Measurements from ENCODE around the gene LMO7.
A peak's percentile ranks its signal among the peaks of the same experiment; 100 is the strongest.
"Not testable (repeated sequence)": the region's sequence is repeated elsewhere in the genome, so short reads cannot be mapped to it uniquely, and the experiment has no call there.

LMO7 gene

DNA sequence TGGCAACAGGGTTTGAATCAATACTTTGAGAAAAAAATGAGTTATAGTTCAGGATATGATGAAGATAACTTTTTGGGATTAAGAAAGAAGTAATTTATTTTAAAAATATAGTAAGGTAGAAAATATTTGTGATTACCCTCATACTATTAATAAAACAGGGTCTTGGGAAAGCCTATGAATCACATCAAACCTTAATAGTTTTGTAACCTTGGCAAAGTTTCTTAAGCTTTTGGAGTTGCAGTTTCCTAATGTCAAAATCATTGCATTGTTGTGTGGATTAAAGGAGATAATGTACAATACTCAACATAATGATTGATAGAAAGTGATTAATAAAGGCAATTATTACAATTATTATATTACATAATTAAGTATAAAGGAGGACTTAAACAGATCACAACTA, 149.0 kb downstream of the LMO7 start:
- no peak overlapping the region for H3K4me3 ChIP-seq (replicated peaks; ENCODE audit: low read depth, low read length)
- TF ChIP-seq, protein P1, sequence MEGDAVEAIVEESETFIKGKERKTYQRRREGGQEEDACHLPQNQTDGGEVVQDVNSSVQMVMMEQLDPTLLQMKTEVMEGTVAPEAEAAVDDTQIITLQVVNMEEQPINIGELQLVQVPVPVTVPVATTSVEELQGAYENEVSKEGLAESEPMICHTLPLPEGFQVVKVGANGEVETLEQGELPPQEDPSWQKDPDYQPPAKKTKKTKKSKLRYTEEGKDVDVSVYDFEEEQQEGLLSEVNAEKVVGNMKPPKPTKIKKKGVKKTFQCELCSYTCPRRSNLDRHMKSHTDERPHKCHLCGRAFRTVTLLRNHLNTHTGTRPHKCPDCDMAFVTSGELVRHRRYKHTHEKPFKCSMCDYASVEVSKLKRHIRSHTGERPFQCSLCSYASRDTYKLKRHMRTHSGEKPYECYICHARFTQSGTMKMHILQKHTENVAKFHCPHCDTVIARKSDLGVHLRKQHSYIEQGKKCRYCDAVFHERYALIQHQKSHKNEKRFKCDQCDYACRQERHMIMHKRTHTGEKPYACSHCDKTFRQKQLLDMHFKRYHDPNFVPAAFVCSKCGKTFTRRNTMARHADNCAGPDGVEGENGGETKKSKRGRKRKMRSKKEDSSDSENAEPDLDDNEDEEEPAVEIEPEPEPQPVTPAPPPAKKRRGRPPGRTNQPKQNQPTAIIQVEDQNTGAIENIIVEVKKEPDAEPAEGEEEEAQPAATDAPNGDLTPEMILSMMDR (IDR thresholded peaks at IDR 0.05; ENCODE audit: low read length, missing control alignments) = no peak
- peak; percentile 70 for DNase-seq (ENCODE audit: low read depth)

DNA sequence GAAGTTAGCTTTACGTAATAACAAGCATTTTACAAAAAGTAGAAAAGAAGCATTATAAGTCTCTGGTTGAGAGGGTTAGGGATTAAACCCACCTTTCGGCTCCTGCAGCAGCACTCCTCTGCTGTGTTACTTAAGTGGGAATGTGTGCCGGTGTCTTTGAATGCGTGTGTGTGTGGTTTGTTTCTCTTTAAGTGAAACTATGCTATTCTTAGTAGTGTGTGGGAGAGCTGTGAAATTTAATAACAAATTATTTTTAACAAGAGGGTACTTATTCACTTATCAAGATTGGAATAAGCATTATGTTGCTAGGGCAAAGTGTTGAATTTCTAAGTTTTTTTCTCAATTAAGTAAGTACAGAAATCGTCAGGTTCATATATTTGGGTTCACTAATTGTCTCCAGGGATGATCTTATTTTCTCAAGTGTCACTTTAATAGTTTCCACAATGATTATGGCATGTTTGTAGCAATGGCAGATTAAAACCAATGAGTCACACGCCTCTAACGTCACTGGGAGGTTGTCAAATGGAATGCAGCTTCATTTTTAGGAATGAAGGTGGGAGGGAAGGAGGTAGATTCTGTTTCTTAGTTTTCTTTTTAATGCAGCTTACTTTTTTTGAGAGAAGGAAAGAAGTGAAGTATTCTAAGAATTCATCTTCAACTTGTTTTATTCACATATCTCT, 151.3 kb downstream of the LMO7 start:
- TF ChIP-seq, protein P1 (IDR thresholded peaks at IDR 0.05; ENCODE audit: low read length, missing control alignments) = no peak
- DNase-seq (ENCODE audit: low read depth) = peak; percentile 58

DNA sequence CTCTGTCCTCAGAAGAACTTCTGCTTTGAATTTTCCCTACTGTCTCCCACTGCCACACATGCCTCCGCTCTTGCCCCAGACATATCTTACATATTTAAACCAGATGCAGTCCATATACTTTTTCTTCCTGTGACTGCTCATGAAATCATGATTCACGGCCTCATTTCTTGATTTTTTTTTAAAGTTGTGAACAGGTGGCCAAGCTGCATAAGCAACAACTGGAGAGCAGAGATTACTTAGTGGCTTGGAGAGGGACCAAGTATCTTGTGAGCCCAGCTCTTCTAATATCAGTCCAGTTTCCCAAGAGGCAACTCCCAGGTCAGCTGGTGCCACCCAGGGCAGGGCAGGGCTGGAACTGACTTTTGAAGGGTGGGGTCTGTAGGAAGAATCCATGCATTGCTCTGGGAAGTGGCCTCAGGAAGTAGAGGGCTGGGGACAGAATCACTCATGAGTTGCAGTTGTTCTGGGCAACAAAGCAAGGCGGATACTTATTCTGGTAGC, 152.4 kb downstream of the LMO7 start:
- DNase-seq (ENCODE audit: low read depth) = peak; percentile 76
- no peak overlapping the region for H3K4me3 ChIP-seq (replicated peaks; ENCODE audit: low read depth, low read length)
- TF ChIP-seq, protein P1 (IDR thresholded peaks at IDR 0.05; ENCODE audit: low read length, missing control alignments) = no peak

More for the DNA sequence above, 151.3 kb downstream of the LMO7 start:
- H3K4me3 ChIP-seq (replicated peaks; ENCODE audit: low read depth, low read length) = no peak overlapping the region

DNA sequence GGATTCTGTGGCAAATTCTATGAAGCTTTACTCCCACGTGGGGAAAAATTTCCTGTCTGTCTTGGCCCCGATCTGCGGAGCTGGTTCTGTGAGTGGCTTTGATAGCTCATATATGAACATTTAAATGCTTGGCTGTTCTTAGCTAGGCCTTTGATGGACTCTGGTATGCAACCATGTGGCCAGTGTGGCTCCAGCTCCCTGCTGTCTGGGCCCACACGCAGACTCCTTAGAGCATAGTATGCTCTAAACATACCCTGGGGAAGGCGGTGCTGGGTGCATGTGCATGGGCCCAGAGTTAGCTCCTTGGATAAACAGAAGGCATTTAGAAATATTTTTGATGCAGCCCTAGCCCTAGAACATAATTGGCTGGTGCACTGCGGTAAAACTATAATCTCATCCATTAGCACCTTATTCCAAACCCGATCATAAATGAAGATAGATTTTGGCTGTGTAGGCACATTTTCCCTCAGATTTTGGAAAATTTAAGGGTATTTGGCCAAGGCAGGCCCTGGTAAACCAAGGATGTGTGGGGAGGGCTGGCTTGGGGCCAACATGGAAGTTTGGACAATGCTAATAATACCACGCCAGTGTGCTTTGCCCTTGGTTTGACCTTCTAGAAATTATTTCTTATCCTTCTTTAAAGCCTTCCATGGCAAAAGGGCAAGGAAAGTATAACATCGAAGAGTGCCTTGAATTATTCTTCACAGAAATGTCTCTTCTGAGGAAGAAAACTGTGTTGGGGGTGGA, 153.5 kb downstream of the LMO7 start:
- H3K4me3 ChIP-seq (replicated peaks; ENCODE audit: low read depth, low read length) = no peak overlapping the region
- TF ChIP-seq, protein P1 (IDR thresholded peaks at IDR 0.05; ENCODE audit: low read length, missing control alignments) = no peak
- DNase-seq (ENCODE audit: low read depth) = peak; percentile 42

DNA sequence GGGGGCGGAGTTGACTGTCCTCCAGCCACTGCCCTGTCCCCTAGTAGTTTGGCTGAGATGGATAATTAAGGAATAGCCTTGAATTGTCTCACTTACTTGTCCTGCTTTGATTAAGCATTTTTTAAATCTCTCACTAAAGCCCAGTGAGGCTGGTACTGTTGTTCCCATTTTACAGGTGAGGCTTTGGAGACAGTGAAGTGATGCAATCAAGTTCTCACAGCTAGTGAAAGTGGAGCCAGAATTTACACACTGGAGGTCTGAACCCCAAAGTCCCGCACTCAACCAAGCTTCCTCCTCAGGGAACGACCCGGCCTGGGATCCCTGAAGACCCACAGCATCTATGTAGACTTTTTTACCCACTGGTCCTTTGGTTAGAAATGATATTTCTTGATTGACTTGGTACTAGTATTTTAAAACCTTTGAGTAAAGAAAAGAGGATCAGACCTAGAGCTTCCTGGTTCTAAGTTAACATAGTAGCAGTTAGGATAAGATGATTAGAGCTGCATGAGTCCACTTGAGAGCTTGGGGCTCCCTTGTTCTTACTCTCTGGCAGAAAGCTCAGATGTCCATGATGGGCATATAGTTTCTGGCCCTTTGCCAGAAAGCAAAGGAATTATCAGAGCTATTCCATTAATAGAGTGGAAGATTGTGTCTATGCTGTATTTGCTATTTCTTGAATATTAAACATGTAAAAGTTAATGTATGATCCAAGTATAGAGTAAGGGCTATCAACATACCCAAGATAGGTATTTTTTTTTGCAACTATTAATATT, 154.3 kb downstream of the LMO7 start:
- no peak for DNase-seq (ENCODE audit: low read depth)
- TF ChIP-seq, protein P1 (IDR thresholded peaks at IDR 0.05; ENCODE audit: low read length, missing control alignments) = no peak
- H3K4me3 ChIP-seq (replicated peaks; ENCODE audit: low read depth, low read length) = no peak overlapping the region

DNA sequence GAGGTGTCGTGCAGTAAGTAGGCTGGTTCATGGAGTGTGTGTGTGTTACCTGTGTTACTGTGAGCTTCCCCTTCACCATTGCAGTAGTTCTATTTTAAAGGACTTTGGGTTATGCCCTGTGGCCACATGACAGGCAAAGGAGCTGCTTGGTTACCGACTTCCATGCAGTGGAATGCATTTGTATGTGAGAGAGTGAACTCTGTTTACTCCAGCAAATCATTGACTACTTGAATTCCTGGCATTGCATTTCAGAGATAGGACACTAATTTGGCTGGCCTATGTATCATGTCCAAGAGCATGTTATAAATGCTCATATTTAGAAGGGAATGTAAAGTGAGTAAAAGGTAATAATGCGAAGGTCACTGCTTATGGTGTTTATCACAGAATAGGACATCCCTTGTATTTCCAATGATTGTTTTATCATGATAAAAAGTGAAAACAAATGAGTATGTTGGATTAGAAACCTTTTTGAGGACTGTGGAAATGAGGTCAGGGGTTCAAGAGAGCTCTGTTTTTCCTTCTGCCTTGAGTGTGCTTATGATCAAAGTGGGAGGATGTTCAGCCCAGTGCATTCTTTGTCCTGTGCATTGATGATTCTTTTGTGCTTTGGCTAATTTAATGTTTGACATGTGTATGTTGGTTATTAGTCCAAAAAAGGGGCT, 156.5 kb downstream of the LMO7 start:
- no peak overlapping the region for H3K4me3 ChIP-seq (replicated peaks; ENCODE audit: low read depth, low read length)
- TF ChIP-seq, protein P1 (IDR thresholded peaks at IDR 0.05; ENCODE audit: low read length, missing control alignments) = no peak
- peak; percentile 45 for DNase-seq (ENCODE audit: low read depth)

DNA sequence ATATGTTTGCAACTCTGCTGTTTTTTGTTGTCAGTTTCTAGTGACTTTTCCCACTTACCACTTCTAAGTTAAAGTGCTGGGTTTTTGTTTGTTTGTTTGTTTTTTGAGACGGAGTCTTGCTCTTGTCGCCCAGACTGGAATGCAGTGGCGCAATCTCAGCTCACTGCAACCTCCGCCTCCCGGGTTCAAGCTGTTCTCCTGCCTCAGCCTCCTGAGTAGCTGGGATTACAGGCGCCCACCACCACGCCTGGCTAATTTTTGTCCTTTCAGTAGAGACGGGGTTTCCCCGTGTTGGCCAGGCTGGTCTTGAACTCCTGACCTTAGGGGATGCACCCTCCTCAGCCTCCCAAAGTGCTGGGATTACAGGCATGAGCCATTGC, 157.0 kb downstream of the LMO7 start:
- DNase-seq (ENCODE audit: low read depth); H3K4me3 ChIP-seq (replicated peaks; ENCODE audit: low read depth, low read length): not testable (repeated sequence)
